GM18858 (cell line): ENCODE data around the gene MYLIP.
A peak's percentile ranks its signal among the peaks of the same experiment; 100 is the strongest.

Experiments
- ATAC-seq: cut with Tn5 transposase; IDR thresholded peaks from one replicate; pipeline ENCODE4 v1.9.1; 2021; ENCODE audit not compliant: unreplicated experiment

The MYLIP gene

DNA sequence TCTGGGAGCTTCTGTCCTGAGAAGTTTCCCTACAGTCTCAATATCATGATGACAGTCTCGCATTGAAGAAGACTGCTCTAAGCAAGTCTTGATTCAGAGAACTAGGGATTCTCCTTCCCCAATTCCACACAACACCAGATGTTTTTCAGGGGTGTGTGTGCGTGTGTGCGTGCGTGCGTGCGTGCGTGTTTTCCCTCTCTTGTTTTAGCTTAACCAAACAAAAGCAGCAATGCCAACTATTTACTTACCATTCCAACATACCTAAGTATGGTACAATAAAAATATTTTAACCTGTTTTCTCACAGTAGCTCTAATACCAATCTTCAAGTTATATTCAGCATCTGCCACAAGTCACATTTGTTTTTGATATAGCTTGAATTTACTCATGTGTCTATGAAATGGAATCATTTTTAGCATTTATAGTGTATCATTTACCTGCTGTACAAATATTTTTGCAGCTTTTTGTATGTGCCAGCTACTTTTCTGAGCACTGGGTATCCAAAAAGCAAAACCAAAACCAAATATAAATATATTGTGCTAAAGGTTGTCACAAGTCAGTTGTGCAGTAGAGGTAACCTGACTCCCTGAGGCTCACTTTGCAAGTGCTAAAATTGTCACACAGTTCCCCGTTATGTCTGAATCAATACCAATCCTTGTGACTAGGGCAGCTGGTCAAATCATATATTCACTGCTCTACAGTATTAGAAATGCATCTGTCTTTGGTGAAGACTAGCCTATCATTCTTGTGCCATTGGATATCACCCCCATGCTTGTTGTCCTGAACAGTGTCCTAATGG, 21.7 kb upstream of the MYLIP start:
- ATAC-seq: no peak

DNA sequence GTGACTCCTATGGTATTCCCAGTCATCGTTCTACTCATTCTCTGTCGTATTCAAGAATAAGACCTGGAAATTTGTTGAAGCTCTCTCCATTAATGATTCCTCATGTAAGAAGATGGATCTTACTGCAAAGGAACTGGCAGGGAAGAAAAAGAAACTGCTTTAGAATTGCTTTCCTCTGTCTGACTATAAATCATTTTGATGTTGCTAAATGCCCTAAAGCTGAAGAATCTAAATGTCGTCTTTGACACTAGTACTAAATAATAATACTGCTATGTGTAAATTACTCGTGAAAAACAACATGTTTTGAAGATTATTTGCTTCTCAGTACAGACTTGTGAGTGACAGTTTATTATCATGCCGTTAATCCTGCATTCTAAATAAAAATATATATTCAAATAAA, 20.5 kb upstream of the MYLIP start:
- no peak for ATAC-seq

GRCh38 chr6:16108921-16109658, 19.8 kb upstream of the MYLIP start:
- no peak for ATAC-seq

DNA sequence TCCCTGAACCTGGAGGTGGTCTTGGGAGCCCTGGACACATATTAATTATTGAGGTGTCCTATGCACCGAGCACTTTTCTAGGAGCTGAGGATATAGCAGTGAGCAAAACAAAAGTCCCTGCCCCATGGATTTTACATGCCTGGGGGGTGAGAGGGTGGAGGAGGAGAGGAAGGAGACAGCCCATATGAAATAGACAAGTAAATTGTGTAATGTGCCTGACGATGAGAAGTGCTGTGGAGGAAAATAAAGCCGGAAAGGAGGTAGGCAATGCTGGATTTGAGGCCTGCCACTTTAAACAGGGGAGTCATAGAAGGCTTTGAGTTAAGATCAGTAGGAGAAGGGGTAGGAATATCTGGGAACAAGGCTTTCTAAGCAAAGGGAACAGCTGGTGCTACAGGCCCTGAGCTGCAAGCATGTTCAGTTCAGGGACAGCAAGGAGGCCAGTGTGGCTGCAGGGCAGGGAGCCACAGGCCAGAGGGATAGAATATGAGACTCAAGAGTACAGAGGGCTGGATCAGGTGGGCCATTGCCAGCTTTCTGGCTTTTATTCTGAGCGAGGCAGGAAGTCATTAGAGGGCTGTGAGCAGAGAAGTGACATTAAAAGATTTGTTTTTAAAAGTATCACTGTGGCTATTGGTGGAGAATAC, 19.1 kb upstream of the MYLIP start:
- ATAC-seq: no peak

- no peak for ATAC-seq
Measured at GRCh38 chr6:16118825-16119224, 10.1 kb upstream of the MYLIP start.

DNA sequence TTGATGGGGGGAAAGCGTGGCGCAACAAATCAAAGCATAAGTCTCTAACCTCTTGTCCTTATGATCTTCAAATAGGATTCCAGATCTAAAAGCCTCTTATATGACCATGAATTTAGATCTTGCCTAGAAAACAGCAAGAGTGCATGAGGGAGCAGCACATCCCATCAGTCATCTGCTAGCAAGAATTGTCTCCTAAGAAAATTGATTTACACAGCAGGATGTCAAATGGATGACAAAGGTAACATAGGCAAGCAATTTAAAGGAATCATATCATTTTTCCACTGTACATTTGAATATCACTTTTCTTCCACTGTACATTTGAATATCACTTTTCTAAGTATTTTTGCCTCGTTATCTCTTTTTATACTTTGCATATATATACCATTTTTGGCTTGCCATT, 7.5 kb upstream of the MYLIP start:
- no peak for ATAC-seq

- no peak for ATAC-seq
Measured at GRCh38 chr6:16122197-16122596, 6.7 kb upstream of the MYLIP start.

GRCh38 chr6:16124198-16125180, 4.4 kb upstream of the MYLIP start:
- no peak for ATAC-seq

DNA sequence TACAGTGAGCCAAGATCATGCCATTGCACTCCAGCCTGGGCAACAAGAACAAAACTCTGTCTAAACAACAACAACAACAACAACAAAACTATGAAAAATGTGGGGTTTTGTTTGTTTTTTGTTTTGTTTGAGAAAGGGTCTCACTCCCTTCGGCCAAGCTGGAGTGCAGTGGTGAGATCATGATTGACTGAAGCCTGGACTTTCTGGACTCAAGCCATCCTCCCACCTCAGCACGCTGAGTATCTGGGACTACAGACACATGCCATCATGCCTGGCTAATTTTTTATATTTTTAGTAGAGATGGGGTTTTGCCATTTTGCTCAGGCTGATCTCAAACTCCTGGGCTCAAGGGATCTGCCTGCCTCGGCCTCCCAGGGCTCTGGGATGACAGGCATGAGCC, 2.8 kb upstream of the MYLIP start:
- ATAC-seq: no peak

DNA sequence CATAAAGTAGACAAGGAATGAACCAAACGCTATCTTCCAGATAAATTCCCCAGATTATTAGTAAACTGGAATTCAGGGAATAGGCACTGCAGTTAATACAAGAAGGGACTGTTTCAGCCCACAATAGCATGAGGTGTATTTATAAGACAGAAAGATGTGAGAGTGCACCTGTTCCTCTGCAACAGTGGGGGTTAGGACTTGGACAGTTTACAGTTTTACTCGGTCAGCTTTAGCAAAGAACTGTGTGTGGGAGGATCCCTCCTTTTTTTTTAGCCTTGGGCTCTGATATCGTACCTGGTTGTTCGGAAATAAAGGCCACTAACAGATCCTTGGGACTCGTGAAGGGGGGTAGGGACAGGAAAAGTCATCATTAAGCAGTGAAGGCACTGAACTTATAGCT, 2.0 kb upstream of the MYLIP start:
- no peak for ATAC-seq

DNA sequence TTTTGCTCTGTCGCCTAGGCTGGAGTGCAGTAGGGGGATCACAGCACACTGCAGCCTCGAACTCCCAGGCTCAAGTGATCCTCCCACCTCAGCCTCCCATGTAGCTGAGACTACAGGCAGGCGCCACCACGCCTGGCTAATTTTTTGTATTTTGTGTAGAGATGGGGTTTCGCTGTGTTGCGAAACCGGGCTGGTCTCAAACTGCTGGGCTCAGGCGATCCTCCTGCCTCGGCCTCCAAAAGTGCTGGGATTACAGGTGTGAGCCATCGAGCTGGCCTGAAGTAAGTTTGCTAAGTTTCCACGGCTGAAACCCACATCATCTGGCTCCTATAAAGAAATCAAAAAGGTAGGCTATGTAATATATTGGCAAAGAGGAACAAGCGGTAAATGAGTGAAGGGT, 1.4 kb upstream of the MYLIP start:
- ATAC-seq: no peak

- peak; percentile 2 for ATAC-seq
Measured at GRCh38 chr6:16129623-16130401, 926 bp downstream of the MYLIP start.

DNA sequence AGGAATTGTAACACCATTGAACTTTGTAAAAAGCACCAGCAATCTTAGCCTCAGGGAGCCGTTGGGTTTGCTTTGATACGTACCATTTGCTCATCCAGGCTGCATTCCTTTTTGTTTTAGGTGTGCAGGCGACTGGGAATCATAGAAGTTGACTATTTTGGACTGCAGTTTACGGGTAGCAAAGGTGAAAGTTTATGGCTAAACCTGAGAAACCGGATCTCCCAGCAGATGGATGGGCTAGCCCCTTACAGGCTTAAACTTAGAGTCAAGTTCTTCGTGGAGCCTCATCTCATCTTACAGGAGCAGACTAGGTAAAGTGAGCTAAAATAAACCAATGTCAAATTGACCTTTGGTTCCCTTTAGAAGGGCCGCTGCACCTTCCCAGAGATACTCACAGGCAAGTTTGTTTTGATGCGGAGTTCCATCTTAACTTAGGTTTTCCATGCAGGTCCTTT, 1.6 kb downstream of the MYLIP start:
- no peak for ATAC-seq

GRCh38 chr6:16130932-16131387, 2.1 kb downstream of the MYLIP start:
- ATAC-seq: peak; percentile 71

DNA sequence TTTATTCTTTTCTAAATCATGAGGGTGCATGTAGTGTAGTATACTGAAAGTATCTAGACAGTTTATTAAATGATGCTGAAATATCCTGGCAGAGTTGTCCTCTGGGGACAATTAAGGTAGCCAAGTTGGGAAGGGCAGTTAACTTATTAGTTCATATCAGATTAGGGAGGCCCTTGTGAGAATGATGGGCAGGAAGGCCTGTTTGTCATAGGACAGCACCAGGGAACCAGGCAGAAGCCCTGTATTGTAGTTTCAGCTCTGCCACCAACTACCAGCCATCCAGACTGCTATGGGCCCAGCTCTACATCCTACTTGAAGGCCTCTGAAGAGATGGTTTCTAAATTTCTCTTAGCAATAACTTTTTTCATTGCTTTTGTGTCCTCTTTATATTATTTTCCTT, 4.0 kb downstream of the MYLIP start:
- no peak for ATAC-seq

- no peak for ATAC-seq
Measured at GRCh38 chr6:16134430-16134829, 5.5 kb downstream of the MYLIP start.

DNA sequence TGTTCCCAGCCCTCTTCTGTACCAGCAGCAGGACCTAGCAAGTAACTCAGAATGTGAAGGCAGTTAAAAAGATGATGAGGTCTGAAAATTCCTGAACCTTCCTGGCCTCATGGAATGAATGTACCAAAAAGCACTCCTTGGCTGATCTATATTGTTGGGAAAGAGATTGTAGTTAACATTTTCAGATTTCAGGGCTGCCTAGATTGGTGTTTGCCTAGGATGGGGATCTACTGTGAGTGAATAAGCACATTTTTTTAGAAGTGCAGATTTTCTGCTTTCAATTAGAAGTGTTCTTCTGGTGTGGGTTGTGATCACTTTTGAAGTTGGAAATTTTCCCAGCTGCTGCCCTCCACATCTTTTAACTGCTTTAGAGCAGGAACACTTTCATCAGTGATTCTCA, 6.2 kb downstream of the MYLIP start:
- no peak for ATAC-seq

DNA sequence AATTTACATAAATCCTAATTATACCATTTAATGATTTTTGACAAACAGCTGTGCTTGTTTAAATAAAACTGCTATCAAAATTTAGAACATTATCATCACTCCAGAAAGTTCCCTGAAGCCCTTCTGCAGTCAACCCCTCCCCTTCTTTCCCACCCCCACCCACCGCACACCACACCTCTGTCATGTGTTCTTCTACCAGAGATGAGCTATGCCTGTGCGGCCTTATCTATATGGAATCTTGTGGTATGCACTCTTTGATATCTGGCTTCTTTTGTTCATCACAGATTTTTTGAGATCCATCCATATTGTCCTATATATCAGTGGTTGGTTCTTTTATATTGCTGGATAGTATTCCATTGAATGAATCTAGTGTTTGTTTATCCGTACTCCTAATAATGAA, 7.2 kb downstream of the MYLIP start:
- no peak for ATAC-seq

DNA sequence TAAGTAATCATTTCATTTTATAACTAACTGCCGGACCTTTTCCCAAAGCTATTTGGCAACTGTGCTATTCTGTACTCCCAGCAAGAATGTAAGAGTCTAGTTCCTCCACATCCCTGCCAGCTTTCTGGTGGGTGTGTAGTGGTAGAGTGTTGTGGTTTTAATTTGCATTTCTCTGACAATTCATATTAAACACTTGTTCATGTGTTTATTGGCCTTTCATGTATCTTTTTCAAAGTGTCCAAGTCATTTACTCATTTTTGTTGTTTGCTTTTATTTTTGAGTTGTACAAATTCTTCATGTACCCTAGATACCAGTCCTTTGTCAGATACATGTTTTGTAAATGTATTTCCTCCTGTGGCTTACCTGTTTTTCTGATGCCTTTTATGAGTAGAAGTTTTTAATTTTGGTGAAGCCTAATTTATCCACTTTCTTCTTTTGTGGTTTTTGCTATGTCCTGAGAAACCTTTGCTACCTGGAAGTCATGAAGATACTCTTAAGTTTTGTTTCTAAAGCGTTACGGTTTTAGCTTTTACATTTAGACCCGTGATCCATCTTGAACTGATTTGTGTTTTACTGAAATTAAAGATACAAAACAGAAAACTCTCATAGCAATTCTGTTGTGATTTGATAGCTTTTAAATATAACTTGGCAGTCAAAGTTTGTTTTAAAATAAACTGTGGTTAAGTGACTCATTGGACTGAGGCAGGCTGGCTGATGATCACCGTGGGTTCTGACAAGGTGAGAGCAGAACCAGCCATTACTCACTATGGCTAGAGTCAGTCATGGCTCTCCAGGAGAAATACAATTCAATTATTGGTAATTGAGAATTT, 8.0 kb downstream of the MYLIP start:
- ATAC-seq: no peak
